GF-D8 (cell line): ENCODE data around the gene EPHB6.

Source experiments
- DNase-seq: peaks from one replicate; lab custom pipeline; 2025; lab: John Stamatoyannopoulos, UW

Gene EPHB6

GRCh38 chr7:142898377-142899170 lies 43.7 kb downstream of the EPHB6 start:
- no peak for DNase-seq

GRCh38 chr7:142899661-142900060 lies 44.8 kb downstream of the EPHB6 start:
- DNase-seq, result no peak

GRCh38 chr7:142901426-142902259 lies 46.8 kb downstream of the EPHB6 start:
- DNase-seq, result no peak

- DNase-seq, result no peak
Observed at GRCh38 chr7:142904128-142904527, 49.3 kb downstream of the EPHB6 start.

- DNase-seq, result no peak
Observed at GRCh38 chr7:142905759-142906158, 50.9 kb downstream of the EPHB6 start.

- DNase-seq, result no peak
Observed at GRCh38 chr7:142906643-142907042, 51.8 kb downstream of the EPHB6 start.

GRCh38 chr7:142908290-142908689 lies 53.4 kb downstream of the EPHB6 start:
- DNase-seq, result no peak

GRCh38 chr7:142908921-142909890 lies 54.3 kb downstream of the EPHB6 start:
- no peak for DNase-seq

GRCh38 chr7:142910031-142910433 lies 55.2 kb downstream of the EPHB6 start:
- DNase-seq, result no peak

GRCh38 chr7:142910481-142910880 lies 55.6 kb downstream of the EPHB6 start:
- no peak for DNase-seq

GRCh38 chr7:142913051-142913450 lies 58.2 kb downstream of the EPHB6 start:
- DNase-seq, result no peak

- DNase-seq, result no peak
Observed at GRCh38 chr7:142913566-142913965, 58.7 kb downstream of the EPHB6 start.

GRCh38 chr7:142914121-142914520 lies 59.2 kb downstream of the EPHB6 start:
- DNase-seq, result no peak

- no peak for DNase-seq
Observed at GRCh38 chr7:142915315-142915714, 60.4 kb downstream of the EPHB6 start.

- DNase-seq, result no peak
Observed at GRCh38 chr7:142916508-142916907, 61.6 kb downstream of the EPHB6 start.

GRCh38 chr7:142917447-142917846 lies 62.6 kb downstream of the EPHB6 start:
- no peak for DNase-seq

- no peak for DNase-seq
Observed at GRCh38 chr7:142918901-142919300, 64.0 kb downstream of the EPHB6 start.

GRCh38 chr7:142919656-142920055 lies 64.8 kb downstream of the EPHB6 start:
- DNase-seq, result no peak
